Mucosa of descending colon (tissue), 3 donors: ENCODE data around the gene SORCS1. TPM values are rescaled to one million over a fixed set of nuclear protein-coding genes. Genes with fewer than 3 reads are reported as not detected.

Experiments used
- ATAC-seq: fragments of 200-7000 bp; cut with Tn5 transposase; one replicate; pipeline ENCODE4 v1.9.1; 2020; ENCODE audit warnings: mild to moderate bottlenecking, moderate library complexity
- DNase-seq, 3 donors: peaks; one replicate each; pipeline ENCODE4 v3.0.0-alpha.2; 2020
- H3K36me3 ChIP-seq: fragments of 200-600 bp; one replicate; pipeline ENCODE4 v1.8.0; 2021; ENCODE audit warnings: low read depth, mild to moderate bottlenecking
- H3K4me1 ChIP-seq: fragments of 200-600 bp; one replicate; pipeline ENCODE4 v1.8.0; 2021; ENCODE audit warnings: low read depth, mild to moderate bottlenecking
- H3K4me3 ChIP-seq: fragments of 200-600 bp; one replicate; pipeline ENCODE4 v1.8.0; 2021; ENCODE audit warnings: mild to moderate bottlenecking
- H3K9me3 ChIP-seq: fragments of 200-600 bp; one replicate; pipeline ENCODE4 v1.8.0; 2021; ENCODE audit warnings: mild to moderate bottlenecking
- CTCF ChIP-seq: fragments of 200-600 bp; IDR thresholded peaks from one replicate; pipeline ENCODE4 v1.8.0; 2022; ENCODE audit warnings: antibody characterized with exemption, mild to moderate bottlenecking
- intact Hi-C, 2 donors: fragments of 100-400 bp; cut with DNase I in 1 of 2; cut with micrococcal nuclease in 1 of 2; formaldehyde crosslinking; loops; one replicate each; pipeline versions ENCODE4 v1.11.0 to v1.11.1; 2022; cut with DNase I, micrococcal nuclease
- total RNA-seq, 3 donors: library from RNA; stranded (reverse); fragmentation: NEBNext Ultra II Directional in 2 of 3; extraction: Animal tissue kit (Norgen Biotek cat#: 25700) in 2 of 3; gene quantifications; one replicate each; pipeline versions ENCODE4 v1.2.1 to v1.2.4, GENCODE V29; 2021 to 2023
- donor health status: DM: no; HTN: no; CAD: no; lungs with moderate emphysema.
- donor health status: DM: no; HTN: no; CAD: no.
- donor health status: DM: no; HTN: yes; CAD: no.

SORCS1 gene
- total RNA-seq, 3 donors from 2014 or later = 0.80 to 13.2 (median 0.93) TPM

GRCh38 chr10:107159871-107160270 is 4.6 kb downstream of the SORCS1 start:
- intact Hi-C loops = no loop called here
- Histone ChIP-seq H3K4me3 (no peak overlapping the region), H3K4me1 (no peaks in the 10 kb centered on the region), H3K9me3 (no peaks in the 10 kb centered on the region), H3K36me3 (no peaks in the 10 kb centered on the region)
- ATAC-seq (no peak), DNase-seq (no peak)
- no peak for TF ChIP-seq CTCF

GRCh38 chr10:107157071-107157470 is 7.4 kb downstream of the SORCS1 start:
- DNase-seq (no peak), ATAC-seq (no peak)
- intact Hi-C loops = no loop called here
- no peak overlapping the region for H3K4me3 ChIP-seq
- H3K9me3 ChIP-seq = peaks cover 6% of the 10 kb centered on the region
- no peak for TF ChIP-seq CTCF
- H3K36me3 ChIP-seq = no peaks in the 10 kb centered on the region
- H3K4me1 ChIP-seq = no peaks in the 10 kb centered on the region

- ATAC-seq (no peak), DNase-seq (no peak)
- H3K36me3 ChIP-seq = no peaks in the 10 kb centered on the region
- intact Hi-C loops = no loop called here
- H3K4me3 ChIP-seq = no peak overlapping the region
- H3K9me3 ChIP-seq = peaks cover 11% of the 10 kb centered on the region
- TF ChIP-seq CTCF = no peak
- H3K4me1 ChIP-seq = no peaks in the 10 kb centered on the region
These were observed 12.4 kb downstream of the SORCS1 start for GRCh38 chr10:107152087-107152486.

- DNase-seq = no peak
These were observed 15.6 kb downstream of the SORCS1 start for GRCh38 chr10:107148906-107149305.

GRCh38 chr10:107144490-107144889 is 20.0 kb downstream of the SORCS1 start:
- Histone ChIP-seq H3K4me1 (no peaks in the 10 kb centered on the region), H3K9me3 (no peaks in the 10 kb centered on the region), H3K4me3 (no peak overlapping the region), H3K36me3 (no peaks in the 10 kb centered on the region)
- TF ChIP-seq CTCF = no peak
- no peak for DNase-seq
- no peak for ATAC-seq
- intact Hi-C loops = no loop called here

More at GRCh38 chr10:107148906-107149305, 15.6 kb downstream of the SORCS1 start:
- intact Hi-C loops = no loop called here
- Histone ChIP-seq H3K4me3 (no peak overlapping the region), H3K36me3 (no peaks in the 10 kb centered on the region), H3K4me1 (no peaks in the 10 kb centered on the region), H3K9me3 (peaks cover 11% of the 10 kb centered on the region)
- ATAC-seq = no peak
- no peak for TF ChIP-seq CTCF

GRCh38 chr10:107141524-107142061 is 22.9 kb downstream of the SORCS1 start:
- H3K4me3 ChIP-seq = no peak overlapping the region
- no peak for TF ChIP-seq CTCF
- H3K4me1 ChIP-seq = no peaks in the 10 kb centered on the region
- ATAC-seq (no peak), DNase-seq (no peak)
- H3K36me3 ChIP-seq = no peaks in the 10 kb centered on the region
- intact Hi-C loops = no loop called here
- no peaks in the 10 kb centered on the region for H3K9me3 ChIP-seq
